HG03342 (cell line): ENCODE results near the gene EMP2.

ENCODE experiments used
- ATAC-seq: cut with Tn5 transposase; IDR thresholded peaks from one replicate; pipeline ENCODE4 v1.9.1; 2021; ENCODE audit warnings: mild to moderate bottlenecking, moderate library complexity; ENCODE audit not compliant: unreplicated experiment

Gene EMP2

DNA sequence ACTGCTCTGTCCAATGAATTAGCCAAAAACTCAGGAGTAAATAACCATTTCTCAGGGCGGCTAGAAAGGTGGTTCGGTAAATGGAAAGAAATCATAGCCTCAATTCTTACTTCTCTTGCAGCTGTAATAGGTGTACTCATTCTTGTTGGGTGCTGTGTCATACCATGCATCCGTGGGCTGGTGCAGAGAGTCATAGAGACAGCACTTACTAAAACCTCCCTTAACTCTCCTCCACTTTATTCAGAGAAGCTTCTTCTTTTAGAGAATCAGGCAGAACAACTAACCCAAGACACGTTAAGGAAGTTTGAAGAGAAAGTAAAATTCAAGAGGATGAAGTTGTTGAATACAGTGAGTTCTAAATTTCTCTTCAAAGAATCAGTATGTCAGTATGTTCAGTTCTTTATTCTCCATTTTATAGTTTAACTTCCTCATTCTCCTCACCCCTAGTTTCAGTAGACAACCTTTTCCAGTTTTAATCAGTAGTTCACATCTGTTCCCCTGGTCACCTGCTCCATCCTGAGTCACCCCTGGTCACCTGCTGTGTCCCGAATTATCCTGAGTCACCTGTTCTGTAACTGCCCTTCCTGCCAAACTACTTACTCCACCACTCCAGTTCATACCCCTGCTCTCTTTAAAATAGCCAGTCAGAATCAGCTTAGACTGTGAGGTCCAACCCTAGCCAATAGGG, 85.9 kb downstream of the EMP2 start:
- no peak for ATAC-seq

DNA sequence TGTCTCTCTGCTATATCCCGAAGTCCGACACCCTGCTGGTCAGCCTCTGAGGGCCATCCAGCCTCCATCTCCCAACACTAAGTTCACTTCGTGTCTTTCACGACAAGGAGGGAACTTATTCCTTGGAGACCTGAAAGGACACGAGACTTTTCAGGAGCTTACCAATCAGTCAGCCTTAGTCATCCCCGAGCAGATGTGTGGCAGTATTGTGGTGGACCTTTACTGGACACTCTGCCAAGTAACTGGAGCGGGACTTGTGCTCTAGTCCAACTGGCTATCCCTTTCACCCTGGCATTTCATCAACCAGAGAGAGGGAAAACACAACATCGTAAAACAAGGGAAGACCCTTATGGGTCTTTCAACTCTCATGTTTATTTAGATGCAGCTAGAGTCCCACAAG, 87.1 kb downstream of the EMP2 start:
- ATAC-seq = no peak

- no peak for ATAC-seq
Observed at GRCh38 chr16:10490141-10490540, 90.3 kb downstream of the EMP2 start.

DNA sequence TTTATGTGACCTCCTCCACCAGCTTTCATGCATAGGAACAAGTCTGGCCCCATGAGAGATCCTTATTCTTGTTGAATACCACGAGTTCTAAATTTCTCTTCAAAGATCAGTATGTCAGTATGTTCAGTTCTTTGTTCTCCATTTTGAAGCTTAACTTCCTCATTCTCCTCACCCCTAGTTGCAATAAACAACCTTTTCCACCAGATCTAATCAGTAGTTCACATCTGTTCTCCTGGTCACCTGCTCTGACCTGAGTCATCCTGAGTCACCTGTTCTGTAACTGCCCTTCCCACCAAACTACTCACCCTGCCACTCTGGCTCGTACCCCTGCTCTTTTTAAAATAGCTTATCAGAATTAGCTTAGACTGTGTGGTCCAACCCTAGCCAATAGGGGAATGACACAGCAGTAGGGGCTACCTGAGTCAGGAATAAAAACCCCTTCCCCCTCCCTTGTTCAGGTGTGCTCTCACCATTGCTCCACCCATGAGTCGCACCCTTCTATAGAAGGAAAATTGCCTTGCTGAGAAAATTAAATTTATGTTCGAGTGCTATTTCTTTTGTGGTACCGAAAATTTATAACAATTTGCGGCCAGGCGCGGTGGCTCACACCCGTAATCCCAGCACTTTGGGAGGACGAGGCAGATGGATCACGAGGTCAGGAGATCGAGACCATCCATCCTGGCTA, 94.6 kb downstream of the EMP2 start:
- no peak for ATAC-seq

GRCh38 chr16:10485159-10485558, 95.2 kb downstream of the EMP2 start:
- no peak for ATAC-seq

GRCh38 chr16:10480151-10480550, 100.2 kb downstream of the EMP2 start:
- no peak for ATAC-seq
